HCT116 (cell line): ENCODE data around the gene IQGAP2. TPM values are rescaled to one million over a fixed set of nuclear protein-coding genes. Genes with fewer than 3 reads are reported as not detected.
A peak's percentile ranks its signal among the peaks of the same experiment; 100 is the strongest.

Experiments
- ATAC-seq: fragments of 200-7000 bp; cut with Tn5 transposase; 2 replicates; pipeline ENCODE4 v1.9.1; 2020; ENCODE audit warnings: mild to moderate bottlenecking, moderate library complexity
- BruUV-seq: library from RNA; stranded (reverse); fragments of 400-500 nt; replicated peaks from 2 replicates; lab custom pipeline; 2021; lab: Mats Ljungman, UMichigan
- CTCF ChIA-PET: fragments of 300-600 bp; sonication (Branson Sonifier 250); formaldehyde crosslinking; loops from one replicate; lab custom pipeline; 2021; ENCODE audit warnings: antibody characterized with exemption; lab: Charles Lee
- POLR2A ChIA-PET: fragments of 300-600, 350-600 bp; sonication (Branson Sonifier 250); formaldehyde crosslinking; loops from one replicate; lab custom pipeline; 2021; ENCODE audit warnings: antibody characterized with exemption; lab: Charles Lee
- RAD21 ChIA-PET, 2 experiments: fragments of 300-600 bp; sonication (Branson Sonifier 250); formaldehyde crosslinking; loops; one replicate each; lab custom pipeline; 2023; ENCODE audit warnings: low total read pairs in 2 of 2; ENCODE audit not compliant: uncharacterized antibody in 2 of 2, unreplicated experiment in 2 of 2, low non-redundant PET in 1 of 2; lab: Charles Lee
- DNase-seq: peaks from one replicate; pipeline ENCODE4 v3.0.0-alpha.2; 2010; ENCODE audit warnings: low read depth, low spot score
- H2AFZ ChIP-seq: fragments of 200-600 bp; shearing (Covaris generic), sonication (generic); 2 replicates; pipeline ENCODE4 v1.6.1; 2017; ENCODE audit warnings: low read depth, mixed run types, mixed read lengths, antibody characterized with exemption, low read length; ENCODE audit not compliant: poor library complexity, severe bottlenecking
- H3K27ac ChIP-seq: 2 replicates; pipeline ENCODE4 v1.5.1; 2012; ENCODE audit warnings: low read depth, low read length
- H3K27me3 ChIP-seq: fragments of 200-600 bp; sonication (generic); 2 replicates; pipeline ENCODE4 v1.6.1; 2016; ENCODE audit warnings: mixed run types, low read length, mixed read lengths; ENCODE audit not compliant: insufficient read depth
- H3K36me3 ChIP-seq, 2 experiments: fragments of 200-500 bp in 1 of 2; fragments of 200-600 bp in 1 of 2; sonication (Bioruptor generic) in 1 of 2; sonication (generic) in 1 of 2; 2 replicates each; pipeline versions ENCODE4 v1.5.1 to v1.6.1; 2014 to 2016; ENCODE audit warnings: low read length in 2 of 2, inconsistent platforms in 1 of 2, mixed read lengths in 1 of 2, mixed run types in 1 of 2; ENCODE audit not compliant: insufficient read depth in 2 of 2, control insufficient read depth in 1 of 2
- H3K4me1 ChIP-seq, 2 experiments: fragments of 200-600 bp in 1 of 2; sonication (generic) in 1 of 2; 2 replicates each; pipeline versions ENCODE4 v1.5.1 to v1.6.1; 2012 to 2017; ENCODE audit warnings: low read length in 2 of 2, inconsistent platforms in 1 of 2, mild to moderate bottlenecking in 1 of 2, mixed read lengths in 1 of 2, mixed run types in 1 of 2, moderate library complexity in 1 of 2; ENCODE audit not compliant: insufficient read depth in 2 of 2, control insufficient read depth in 1 of 2
- H3K4me2 ChIP-seq: fragments of 200-600 bp; sonication (generic); 2 replicates; pipeline ENCODE4 v1.6.1; 2017; ENCODE audit warnings: mixed run types, low read length, mixed read lengths
- H3K4me3 ChIP-seq, 2 experiments: fragments of 200-600 bp in 1 of 2; sonication (generic) in 1 of 2; replicated peaks in 1 of 2; 2 replicates each; pipeline ENCODE4 v1.5.1; 2011 to 2016; ENCODE audit warnings: low read length in 2 of 2, control low read depth in 1 of 2, low read depth in 1 of 2, mild to moderate bottlenecking in 1 of 2, mixed read lengths in 1 of 2, mixed run types in 1 of 2
- H3K79me2 ChIP-seq: fragments of 200-600 bp; sonication (generic); 2 replicates; pipeline ENCODE4 v1.6.1; 2017; ENCODE audit warnings: mild to moderate bottlenecking, mixed run types, low read length, moderate library complexity, mixed read lengths; ENCODE audit not compliant: insufficient read depth
- H3K9ac ChIP-seq: fragments of 200-600 bp; sonication (generic); 2 replicates; pipeline ENCODE4 v1.6.1; 2016; ENCODE audit warnings: low read length, mixed read lengths
- H3K9me2 ChIP-seq: fragments of 200-600 bp; sonication (generic), shearing (Covaris generic); 2 replicates; pipeline ENCODE4 v1.6.1; 2017; ENCODE audit warnings: mixed run types, mild to moderate bottlenecking, moderate library complexity; ENCODE audit not compliant: insufficient read depth
- H3K9me3 ChIP-seq, 2 experiments: fragments of 200-500 bp in 1 of 2; fragments of 200-600 bp in 1 of 2; sonication (Bioruptor generic) in 1 of 2; sonication (generic) in 1 of 2; 2 replicates each; pipeline ENCODE4 v1.6.1; 2014 to 2017; ENCODE audit warnings: low read length in 2 of 2, mixed read lengths in 2 of 2, inconsistent platforms in 1 of 2, low read depth in 1 of 2, mild to moderate bottlenecking in 1 of 2, mixed run types in 1 of 2, moderate library complexity in 1 of 2; ENCODE audit not compliant: control insufficient read depth in 1 of 2, insufficient read depth in 1 of 2
- H4K20me1 ChIP-seq: fragments of 200-600 bp; sonication (generic), shearing (Covaris generic); 2 replicates; pipeline ENCODE4 v1.6.1; 2017; ENCODE audit warnings: mixed run types, mild to moderate bottlenecking, moderate library complexity; ENCODE audit not compliant: insufficient read depth
- FOSL1 ChIP-seq: IDR thresholded peaks from 2 replicates; pipeline ENCODE4 v1.6.1; 2012; ENCODE audit warnings: low read depth
- ZFX ChIP-seq: fragments of 450-650 bp; IDR thresholded peaks from 2 replicates; pipeline ENCODE4 v1.6.1; 2017
- intact Hi-C: fragments of 100-400 bp; cut with micrococcal nuclease; formaldehyde crosslinking; loops from 2 replicates; pipeline ENCODE4 v1.10.0; 2022
- total RNA-seq: library from RNA; stranded (reverse); gene quantifications from one replicate; pipeline ENCODE4 v1.2.1, GENCODE V29; 2021; ENCODE audit not compliant: unreplicated experiment
- TF ChIP-seq, protein P1 (sequence below), 3 experiments: fragments of 200-600 bp in 1 of 3; sonication (generic) in 1 of 3; IDR thresholded peaks in 2 of 3; conservative IDR thresholded peaks in 1 of 3; 2 replicates each; pipeline ENCODE4 v1.5.1; 2012 to 2017; ENCODE audit warnings: low read depth in 2 of 3, low read length in 2 of 3, antibody characterized with exemption in 1 of 3, borderline replicate concordance in 1 of 3, control low read depth in 1 of 3, mild to moderate bottlenecking in 1 of 3, mixed read lengths in 1 of 3, mixed run types in 1 of 3, moderate library complexity in 1 of 3; ENCODE audit not compliant: insufficient read depth in 1 of 3

The IQGAP2 gene
- total RNA-seq, 1 experiment from 2014 or later = 2.0 TPM

DNA sequence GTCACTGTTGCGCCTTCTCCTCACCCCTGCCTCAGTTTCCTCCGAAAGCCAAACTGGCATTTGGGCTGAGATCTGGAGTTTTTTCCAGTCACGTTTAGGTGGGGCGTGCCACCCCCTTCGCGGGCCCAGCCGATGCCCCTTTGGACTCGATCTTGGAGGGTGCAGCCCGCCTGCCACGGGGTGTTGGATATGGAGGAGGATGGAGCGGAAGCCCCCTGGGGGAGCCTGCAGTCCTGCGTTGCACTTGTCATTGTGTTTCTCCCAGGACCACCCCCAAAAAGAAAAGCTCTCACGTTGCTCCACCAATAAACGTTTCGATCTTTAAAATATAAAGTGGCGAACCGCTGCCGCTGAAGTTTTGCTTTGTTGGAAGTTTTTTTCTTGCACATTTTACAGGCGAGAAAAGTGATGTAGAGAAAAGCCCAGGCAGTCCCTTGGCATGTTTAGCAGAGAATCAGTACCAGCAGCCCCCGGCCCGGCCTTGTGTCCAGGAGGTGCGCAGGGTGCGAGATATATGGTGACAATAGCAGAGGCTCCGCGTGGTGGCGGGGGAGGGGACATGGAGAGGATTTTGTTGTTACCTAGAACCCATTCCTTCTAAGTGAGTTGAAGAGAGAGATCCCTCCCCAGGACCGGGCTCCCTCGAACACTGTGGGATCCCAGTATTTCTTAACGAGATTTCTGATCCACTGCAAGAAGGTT, 313.5 kb downstream of the IQGAP2 start:
- Histone ChIP-seq H3K4me2 (peak overlapping the region; percentile 98), H3K27ac (peak overlapping the region; percentile 65; the same call in 1 of the 2 replicates), H3K9ac (peak overlapping the region; percentile 76), H3K36me3 (no peaks in the 10 kb centered on the region), H3K27me3 (no peaks in the 10 kb centered on the region), H4K20me1 (no peaks in the 10 kb centered on the region), H3K4me1 (peaks cover 5 to 23% of the 10 kb centered on the region in 2 experiments; a peak in 3 of 4 replicates), H3K9me3 (no peaks in the 10 kb centered on the region), H3K4me3 (peak overlapping the region; percentile 66 to 83), H3K9me2 (no peaks in the 10 kb centered on the region), H2AFZ (no peak overlapping the region), H3K79me2 (peaks cover 15% of the 10 kb centered on the region)
- peak; percentile 9; the same call in 1 of the 2 replicates for ATAC-seq
- no peak for DNase-seq
- intact Hi-C loops = loop anchor here (1.0 to 5.0 kb wide), 2 partner anchors 56 to 300 kb away; no protein-coding TSS in a partner anchor
- no peak; the same call in 1 of the 2 replicates for TF ChIP-seq ZFX
- TF ChIP-seq, protein P1, sequence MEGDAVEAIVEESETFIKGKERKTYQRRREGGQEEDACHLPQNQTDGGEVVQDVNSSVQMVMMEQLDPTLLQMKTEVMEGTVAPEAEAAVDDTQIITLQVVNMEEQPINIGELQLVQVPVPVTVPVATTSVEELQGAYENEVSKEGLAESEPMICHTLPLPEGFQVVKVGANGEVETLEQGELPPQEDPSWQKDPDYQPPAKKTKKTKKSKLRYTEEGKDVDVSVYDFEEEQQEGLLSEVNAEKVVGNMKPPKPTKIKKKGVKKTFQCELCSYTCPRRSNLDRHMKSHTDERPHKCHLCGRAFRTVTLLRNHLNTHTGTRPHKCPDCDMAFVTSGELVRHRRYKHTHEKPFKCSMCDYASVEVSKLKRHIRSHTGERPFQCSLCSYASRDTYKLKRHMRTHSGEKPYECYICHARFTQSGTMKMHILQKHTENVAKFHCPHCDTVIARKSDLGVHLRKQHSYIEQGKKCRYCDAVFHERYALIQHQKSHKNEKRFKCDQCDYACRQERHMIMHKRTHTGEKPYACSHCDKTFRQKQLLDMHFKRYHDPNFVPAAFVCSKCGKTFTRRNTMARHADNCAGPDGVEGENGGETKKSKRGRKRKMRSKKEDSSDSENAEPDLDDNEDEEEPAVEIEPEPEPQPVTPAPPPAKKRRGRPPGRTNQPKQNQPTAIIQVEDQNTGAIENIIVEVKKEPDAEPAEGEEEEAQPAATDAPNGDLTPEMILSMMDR (IDR thresholded peaks at IDR 0.05 in 2 of 3, conservative IDR thresholded peaks at IDR 0.05 in 1 of 3; ENCODE audit: borderline replicate concordance in 1 of 3, insufficient read depth in 1 of 3, low read depth in 2 of 3, low read length in 2 of 3) = no peak
- ChIA-PET CTCF (no interaction called here), POLR2A (no interaction called here), RAD21 (no interaction called here)
- BruUV-seq = no TSS peak

DNA sequence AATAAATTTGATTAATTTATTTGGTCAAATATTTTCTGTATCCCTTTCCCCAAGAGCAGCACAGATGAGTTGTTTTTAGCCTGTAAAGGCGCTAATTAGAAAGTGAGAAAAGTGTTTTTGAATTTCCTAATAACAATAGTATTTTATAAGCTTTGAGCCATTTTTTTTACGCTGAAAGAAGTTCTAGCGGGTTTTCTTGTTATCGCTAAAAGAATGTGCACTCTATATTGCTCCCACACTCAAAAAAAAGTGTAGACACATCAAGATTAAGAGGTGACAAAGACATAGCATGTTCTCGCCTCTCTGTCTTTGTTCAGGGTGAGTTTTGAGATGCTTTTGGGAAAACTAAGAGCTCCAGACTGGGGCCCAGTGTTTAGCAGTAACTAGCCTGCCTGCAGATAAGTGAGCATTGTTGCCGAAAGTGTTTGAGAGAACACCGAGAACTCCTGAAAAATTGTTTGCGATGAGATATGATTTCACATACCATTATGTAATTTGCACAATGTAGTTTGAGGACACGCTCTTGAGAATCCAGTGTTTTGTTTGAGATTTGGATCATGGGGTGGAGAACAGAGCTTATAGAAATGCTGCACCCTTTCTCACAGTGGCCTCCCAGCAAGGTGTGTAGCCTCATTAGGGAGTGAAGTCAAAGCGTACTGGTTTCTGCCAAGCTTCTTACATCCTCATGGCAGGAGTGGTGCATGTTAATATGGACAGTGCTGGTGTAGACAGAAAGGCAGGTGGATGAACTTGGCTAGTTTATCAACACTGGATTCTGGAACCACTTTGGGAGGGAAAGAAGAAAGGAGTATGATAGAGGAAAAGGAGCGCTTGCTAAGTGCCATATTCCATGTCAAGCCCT, 314.4 kb downstream of the IQGAP2 start:
- TSS peak; percentile 37 for BruUV-seq
- H3K4me1 ChIP-seq = peaks cover 5 to 23% of the 10 kb centered on the region in 2 experiments; a peak in 3 of 4 replicates
- no peak overlapping the region for H3K9ac ChIP-seq
- no peaks in the 10 kb centered on the region for H3K9me2 ChIP-seq
- no peak for ATAC-seq
- no peak for DNase-seq
- H2AFZ ChIP-seq = no peak overlapping the region
- H3K4me2 ChIP-seq = peak overlapping the region; percentile 98
- peaks cover 15% of the 10 kb centered on the region for H3K79me2 ChIP-seq
- no peaks in the 10 kb centered on the region for H3K9me3 ChIP-seq
- no peak for TF ChIP-seq FOSL1
- ChIA-PET RAD21 (no interaction called here), CTCF (no interaction called here), POLR2A (no interaction called here)
- intact Hi-C loops = loop anchor here (5.0 kb wide), 1 partner anchor 55 kb away; no protein-coding TSS in a partner anchor
- H3K27ac ChIP-seq = no peak overlapping the region
- no peaks in the 10 kb centered on the region for H3K27me3 ChIP-seq
- H3K36me3 ChIP-seq = no peaks in the 10 kb centered on the region
- H4K20me1 ChIP-seq = no peaks in the 10 kb centered on the region
- peak overlapping the region in 1 of 2 experiments; percentile 83; a peak in 1 of 4 replicates for H3K4me3 ChIP-seq
